Raji (cell line): Measurements from ENCODE around the gene DDX21.

ENCODE experiments used
- POLR2A ChIP-seq: IDR thresholded peaks from 2 replicates; pipeline ENCODE4 v1.6.1; 2011; ENCODE audit warnings: low read depth, low read length, control low read depth; ENCODE audit not compliant: insufficient read depth

The DDX21 gene

DNA sequence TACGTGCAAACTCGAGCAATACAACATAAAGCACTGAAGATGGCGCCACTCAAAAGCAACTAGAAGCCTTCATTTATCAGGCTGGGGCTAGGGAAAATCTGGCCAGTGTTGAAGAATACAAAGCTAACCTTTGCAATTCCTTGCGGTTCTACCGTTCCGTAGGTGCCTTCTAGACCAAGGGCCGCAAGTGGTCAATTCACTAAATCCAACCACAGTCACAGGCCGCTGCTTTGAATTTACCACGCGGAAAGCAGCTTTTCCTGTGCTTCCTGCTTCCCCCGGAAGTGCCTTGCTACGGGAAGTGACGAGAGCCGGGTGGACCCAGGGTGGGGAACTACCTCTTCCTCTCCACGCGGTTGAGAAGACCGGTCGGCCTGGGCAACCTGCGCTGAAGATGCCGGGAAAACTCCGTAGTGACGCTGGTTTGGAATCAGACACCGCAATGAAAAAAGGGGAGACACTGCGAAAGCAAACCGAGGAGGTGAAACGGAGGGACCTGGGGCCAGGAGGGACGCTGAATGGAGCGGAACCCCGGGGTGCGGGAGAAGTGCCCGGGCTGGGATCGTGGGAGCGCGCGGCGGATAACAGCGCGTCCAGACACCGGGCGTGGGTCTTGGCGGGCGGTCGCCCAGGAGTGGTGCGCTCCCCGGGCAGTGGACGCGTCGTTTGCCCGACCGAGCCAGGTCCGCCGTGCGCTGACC is at the start of gene DDX21:
Gene DDX21 (plus strand): TSS at position 339 of the 701 bp plus-strand sequence. CDS start 56 bp downstream, at position 395.
- peak; percentile 94 for TF ChIP-seq POLR2A

DNA sequence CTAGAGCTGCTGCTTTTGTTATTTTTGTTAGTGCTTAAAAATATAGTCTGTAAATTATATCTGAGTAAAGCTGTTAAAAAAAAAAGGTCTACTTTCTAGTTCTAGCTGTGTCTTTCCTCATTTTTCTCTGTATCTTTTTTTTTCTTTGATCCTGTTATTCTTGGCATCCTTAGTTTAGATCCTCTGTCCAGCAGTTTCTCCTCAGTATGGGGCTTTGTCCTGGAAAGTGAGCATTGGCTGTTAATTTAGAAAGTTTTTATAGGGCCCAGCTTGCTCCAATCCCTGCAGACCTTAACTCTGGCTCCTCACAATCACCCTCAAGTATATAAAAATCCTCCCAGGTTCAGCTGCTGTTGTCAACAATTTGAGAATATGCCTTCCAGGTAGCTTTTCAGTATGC is 31.4 kb upstream of the DDX21 start:
- no peak for TF ChIP-seq POLR2A

DNA sequence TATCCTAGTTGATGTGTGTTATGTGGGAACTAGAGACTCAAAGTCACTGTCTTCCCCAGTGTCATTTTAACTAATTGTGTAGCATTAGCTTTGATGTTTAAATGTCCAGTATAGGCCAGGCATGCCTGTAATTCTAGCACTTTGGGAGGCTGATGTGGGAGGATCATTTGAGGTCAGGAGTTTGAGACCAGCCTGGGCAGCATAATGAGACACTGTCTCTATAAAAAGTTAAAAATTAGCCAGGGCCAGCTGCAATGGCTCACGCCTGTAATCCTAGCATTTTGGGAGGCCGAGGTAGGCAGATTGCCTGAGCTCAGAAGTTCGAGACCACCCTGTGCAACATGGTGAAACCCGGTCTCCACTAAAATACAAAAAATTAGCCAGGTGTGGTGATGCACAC is 30.5 kb upstream of the DDX21 start:
- no peak for TF ChIP-seq POLR2A

DNA sequence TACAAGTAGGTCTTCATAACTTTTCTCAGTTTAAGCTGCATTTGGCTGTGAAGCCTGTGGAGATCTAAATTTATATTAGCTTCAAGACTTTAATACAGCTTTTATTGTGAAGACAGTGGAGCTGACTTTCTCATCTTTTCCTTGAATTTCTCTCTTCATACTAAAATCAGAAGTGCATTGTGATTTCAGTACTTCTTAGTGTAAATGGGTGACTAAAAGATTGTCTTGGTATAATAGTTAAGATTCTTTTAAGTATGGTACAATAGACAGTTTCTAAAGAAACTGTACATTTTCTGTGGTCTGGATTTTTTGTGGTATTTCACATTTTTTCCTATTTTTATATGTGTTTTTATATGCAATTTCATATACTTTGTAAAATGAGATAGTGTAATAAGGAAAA is 21.0 kb upstream of the DDX21 start:
- TF ChIP-seq POLR2A = no peak

DNA sequence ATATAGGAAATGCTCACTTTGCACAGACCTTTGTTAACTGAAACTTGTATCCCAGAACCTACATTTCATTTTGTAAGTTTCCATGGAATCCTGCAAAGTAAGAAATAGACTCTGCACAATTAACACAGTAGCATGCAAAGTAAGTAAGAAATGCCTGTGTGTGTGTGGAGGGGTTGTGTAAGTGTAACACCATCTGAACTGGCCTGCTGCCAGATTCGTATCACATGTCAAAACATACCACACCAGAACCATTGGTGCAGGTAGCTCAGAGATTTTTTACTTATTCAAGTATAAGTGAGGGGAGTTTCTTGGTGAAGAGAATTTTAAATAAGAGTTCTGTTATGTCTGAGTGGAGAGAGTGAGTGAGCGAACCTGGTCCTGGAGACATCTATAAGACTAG is 17.9 kb upstream of the DDX21 start:
- no peak for TF ChIP-seq POLR2A

DNA sequence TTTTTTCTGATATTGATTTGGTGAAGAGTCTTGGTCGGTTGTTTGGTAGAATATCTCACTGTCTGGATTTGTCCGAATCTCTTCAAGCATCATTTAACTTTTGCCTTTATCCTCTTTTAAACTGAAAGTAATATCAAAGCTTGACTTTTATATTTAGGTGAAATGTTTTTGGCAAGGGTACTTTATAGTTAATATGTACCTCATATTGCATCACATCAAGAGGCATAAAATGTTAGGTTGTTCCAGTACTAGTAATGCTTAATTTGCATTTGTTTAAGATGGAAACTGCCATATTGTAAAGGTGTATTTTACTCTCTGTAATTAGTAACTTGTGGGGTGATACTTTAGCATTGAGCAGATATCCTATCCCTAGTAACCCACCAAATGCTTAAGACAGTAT is 17.1 kb upstream of the DDX21 start:
- TF ChIP-seq POLR2A = no peak

DNA sequence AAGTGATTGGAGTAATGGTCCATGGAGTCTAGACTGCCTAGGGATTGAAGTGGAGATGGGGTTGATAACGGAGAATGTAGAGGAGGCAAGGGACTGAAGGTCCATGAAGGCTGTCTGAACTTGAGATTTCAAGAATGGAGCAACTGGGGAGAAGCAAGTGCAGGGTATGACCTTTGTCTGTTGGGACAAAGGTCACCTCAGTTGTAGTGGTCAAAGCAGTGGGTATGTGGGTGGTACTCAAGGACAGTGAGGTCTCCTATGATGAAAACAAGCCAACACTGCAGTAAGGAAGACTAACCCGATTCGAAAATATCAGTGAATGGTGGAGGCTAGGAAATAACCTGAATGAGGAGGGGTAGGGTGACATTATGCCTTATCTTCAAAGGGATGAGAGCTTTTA is 5.4 kb upstream of the DDX21 start:
- no peak for TF ChIP-seq POLR2A

DNA sequence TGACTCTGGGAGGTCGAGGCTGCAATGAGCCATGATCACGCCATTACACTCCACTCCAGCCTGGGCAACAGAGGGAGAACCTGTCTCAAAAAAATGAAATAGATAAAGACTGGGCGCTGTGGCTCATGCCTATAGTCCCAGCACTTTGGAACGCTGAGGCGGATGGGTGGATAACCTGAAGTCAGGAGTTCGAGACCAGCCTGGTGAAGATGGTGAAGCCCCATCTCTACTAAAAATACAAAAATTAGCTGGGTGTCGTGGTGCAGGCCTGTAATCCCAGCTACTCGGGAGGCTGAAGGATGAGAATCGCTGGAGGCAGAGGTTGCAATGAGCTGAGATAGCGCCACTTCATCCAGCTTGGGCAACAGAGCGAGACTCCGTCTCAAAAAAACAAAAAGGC is 1.1 kb upstream of the DDX21 start:
- TF ChIP-seq POLR2A = no peak

DNA sequence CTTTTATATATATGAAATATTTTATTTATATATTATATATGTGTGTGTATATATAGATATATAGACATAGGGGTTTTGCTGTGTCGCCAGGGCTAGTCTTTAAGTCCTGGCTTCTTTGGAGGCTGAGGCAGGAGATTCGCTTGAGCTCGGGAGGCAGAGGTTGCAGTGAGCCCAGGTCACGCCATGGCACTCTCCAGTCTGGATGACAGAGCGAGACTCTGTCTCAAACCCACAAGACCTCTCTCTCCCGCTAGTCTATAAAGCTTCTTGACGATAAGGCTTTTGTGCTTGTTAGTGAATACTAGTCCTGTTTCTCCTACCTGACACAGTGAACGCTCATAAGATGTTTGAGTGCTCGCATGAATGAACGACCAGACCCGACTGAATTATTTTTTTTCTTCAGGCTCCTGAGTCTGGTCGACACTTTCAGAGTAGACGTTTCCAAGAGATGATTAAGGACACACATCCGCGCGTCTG is 577 bp upstream of the DDX21 start:
- no peak for TF ChIP-seq POLR2A

DNA sequence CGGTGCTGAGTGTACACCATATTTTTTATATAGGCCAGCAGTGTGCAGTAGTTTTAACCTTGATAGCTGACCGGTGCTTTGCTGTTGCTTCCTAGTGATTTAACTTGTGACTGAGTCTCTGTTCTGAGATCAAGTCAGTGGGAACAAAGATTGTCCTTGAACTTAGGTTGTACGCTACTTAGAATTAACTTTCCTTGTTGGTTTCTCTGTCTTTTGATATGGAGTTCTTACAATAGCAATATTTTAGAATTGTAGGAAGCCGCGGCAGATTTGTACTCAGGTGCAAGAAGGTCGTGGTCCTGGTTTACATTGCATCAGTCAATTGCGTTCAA is 1.3 kb downstream of the DDX21 start:
- TF ChIP-seq POLR2A = no peak

DNA sequence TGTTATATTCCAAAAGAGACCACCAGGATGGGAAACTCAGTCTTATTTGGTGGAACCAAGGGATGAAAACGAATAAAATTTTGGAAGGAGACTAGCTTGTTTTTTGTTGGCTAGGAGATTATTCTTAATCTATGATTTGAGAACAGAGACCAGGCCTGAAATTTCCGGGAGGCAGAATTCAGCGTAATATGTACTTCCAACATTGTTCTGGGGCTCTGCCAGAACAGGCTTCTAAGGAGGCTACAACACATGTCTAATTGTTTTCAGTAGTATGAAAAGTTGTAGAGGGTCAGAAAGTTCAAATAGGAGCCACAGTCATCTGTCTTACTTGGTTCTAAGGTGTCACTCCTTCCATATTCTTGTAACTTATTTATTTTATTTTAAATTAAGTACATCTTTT is 1.7 kb downstream of the DDX21 start:
- TF ChIP-seq POLR2A = no peak

DNA sequence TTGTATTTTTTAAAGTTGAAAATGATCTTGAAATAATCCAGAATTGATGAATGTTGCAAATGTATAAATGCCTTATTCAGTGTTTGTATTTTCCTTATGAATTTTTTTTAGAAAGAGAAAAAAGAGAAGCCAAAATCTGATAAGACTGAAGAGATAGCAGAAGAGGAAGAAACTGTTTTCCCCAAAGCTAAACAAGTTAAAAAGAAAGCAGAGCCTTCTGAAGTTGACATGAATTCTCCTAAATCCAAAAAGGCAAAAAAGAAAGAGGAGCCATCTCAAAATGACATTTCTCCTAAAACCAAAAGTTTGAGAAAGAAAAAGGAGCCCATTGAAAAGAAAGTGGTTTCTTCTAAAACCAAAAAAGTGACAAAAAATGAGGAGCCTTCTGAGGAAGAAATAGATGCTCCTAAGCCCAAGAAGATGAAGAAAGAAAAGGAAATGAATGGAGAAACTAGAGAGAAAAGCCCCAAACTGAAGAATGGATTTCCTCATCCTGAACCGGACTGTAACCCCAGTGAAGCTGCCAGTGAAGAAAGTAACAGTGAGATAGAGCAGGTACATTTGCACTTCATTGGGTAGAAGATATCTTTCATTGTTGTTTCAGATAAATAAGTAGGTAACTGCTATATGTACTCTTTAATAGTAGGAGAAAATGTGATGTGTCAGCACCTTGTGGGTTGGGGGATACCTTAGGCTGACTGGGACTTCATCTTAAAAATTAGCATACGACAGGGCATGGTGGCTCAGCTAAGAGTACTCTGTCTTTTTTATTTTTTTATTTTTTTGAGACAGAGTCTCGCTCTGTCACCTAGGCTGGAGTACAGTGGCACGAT is 3.9 kb downstream of the DDX21 start:
- no peak for TF ChIP-seq POLR2A

DNA sequence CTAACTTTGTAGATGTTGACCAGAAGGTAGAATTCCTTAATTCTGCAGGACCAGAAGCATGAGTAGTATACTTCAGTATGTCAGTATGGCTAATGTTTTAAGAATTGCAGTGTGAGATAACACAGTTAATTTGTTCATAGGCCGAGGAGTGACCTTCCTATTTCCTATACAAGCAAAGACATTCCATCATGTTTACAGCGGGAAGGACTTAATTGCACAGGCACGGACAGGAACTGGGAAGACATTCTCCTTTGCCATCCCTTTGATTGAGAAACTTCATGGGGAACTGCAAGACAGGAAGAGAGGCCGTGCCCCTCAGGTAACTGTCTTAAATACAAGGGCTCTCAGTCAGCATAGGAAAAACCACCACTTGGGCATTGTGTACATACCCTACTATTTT is 7.2 kb downstream of the DDX21 start:
- no peak for TF ChIP-seq POLR2A

DNA sequence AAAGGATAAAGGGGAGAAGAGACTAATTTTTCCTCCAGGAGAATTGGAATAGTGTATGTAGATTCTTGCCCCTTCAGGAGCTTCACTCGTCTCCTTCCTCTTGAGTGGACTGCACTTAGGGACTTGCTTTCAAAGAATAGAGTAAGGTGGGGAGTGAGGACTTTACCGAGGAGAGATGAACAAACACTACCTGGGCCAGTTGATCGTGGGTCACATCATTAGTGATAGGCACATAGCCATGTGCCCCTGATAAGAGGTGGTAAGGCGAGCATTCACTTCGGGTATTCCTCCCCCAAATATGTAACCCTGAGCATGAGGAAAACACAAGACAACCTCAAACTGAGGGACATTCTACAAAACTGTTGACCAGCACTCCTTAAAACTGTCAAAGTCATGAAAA is 18.0 kb downstream of the DDX21 start:
- TF ChIP-seq POLR2A = no peak

DNA sequence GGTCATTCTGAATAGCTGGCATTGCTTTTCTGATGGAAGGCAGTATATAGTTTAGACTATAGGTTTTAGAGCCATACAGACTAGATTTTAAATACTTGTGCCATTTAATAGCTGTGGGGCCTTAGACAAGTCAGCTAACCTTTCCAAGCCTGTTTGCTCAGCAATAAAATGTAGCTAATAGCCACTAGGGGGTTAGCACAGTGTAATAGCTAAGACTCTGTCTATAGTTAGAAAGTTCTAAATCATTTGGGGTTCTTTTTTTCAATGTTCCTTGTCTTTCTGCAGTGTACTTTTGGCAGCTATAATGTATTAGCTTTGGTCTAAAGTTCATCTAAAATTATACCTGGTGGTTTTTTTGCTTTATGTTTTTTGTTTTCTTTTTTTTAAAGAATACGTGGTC is 25.1 kb downstream of the DDX21 start:
- TF ChIP-seq POLR2A = no peak

DNA sequence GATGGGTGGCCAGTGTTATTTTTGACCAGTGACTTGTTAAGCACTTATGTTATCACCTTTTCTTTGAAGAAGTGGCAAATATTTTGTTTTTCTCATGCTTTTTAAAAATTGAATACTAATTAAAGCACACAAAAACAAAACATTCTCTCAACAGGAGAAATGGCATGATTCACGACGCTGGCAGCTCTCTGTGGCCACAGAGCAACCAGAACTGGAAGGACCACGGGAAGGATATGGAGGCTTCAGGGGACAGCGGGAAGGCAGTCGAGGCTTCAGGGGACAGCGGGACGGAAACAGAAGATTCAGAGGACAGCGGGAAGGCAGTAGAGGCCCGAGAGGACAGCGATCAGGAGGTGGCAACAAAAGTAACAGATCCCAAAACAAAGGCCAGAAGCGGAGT is 26.4 kb downstream of the DDX21 start:
- no peak for TF ChIP-seq POLR2A
